Endothelial cell of umbilical vein (primary cell): ENCODE measurements around the gene VPS8. TPM values are rescaled to one million over a fixed set of nuclear protein-coding genes. Genes with fewer than 3 reads are reported as not detected.

Experiments used
- BruUV-seq: library from RNA; stranded (reverse); fragments of 400-500 nt; replicated peaks from 2 replicates; lab custom pipeline; 2021; lab: Mats Ljungman, UMichigan
- CTCF ChIA-PET: fragments of 300-600, 350-600 bp; sonication (Branson Sonifier 250); formaldehyde crosslinking; loops from one replicate; lab custom pipeline; 2021; ENCODE audit warnings: antibody characterized with exemption, inconsistent platforms; lab: Charles Lee
- POLR2A ChIA-PET: fragments of 300-600, 350-600 bp; sonication (Branson Sonifier 250); formaldehyde crosslinking; loops from one replicate; lab custom pipeline; 2021; ENCODE audit warnings: antibody characterized with exemption, inconsistent platforms; lab: Charles Lee
- DNase-seq: peaks from one replicate; pipeline ENCODE4 v3.0.0-alpha.2; 2011; ENCODE audit warnings: low read depth, low spot score
- FAIRE-seq: peaks from 2 replicates; lab custom pipeline; 2011; peaks lifted over from hg19 to GRCh38; lab: Jason Lieb, UNC
- H2AFZ ChIP-seq: 2 replicates; pipeline ENCODE4 v1.6.0; 2012; ENCODE audit warnings: low read depth, low read length, control low read depth, inconsistent platforms
- H3K27ac ChIP-seq: 2 replicates; pipeline ENCODE4 v1.5.1; 2011; ENCODE audit warnings: low read depth, mild to moderate bottlenecking, control low read depth, low read length, moderate library complexity; ENCODE audit not compliant: insufficient read depth
- H3K27me3 ChIP-seq, 2 experiments: 2 replicates each; pipeline versions ENCODE4 v1.6.0 to v1.6.1; 2011; ENCODE audit warnings: low read length in 2 of 2, mixed read lengths in 1 of 2; ENCODE audit not compliant: control insufficient read depth in 2 of 2, insufficient read depth in 2 of 2
- H3K36me3 ChIP-seq, 2 experiments: 2 replicates in 1 of 2; 3 replicates in 1 of 2; pipeline ENCODE4 v1.5.1; 2011; ENCODE audit warnings: low read length in 2 of 2, mild to moderate bottlenecking in 1 of 2, moderate library complexity in 1 of 2; ENCODE audit not compliant: control insufficient read depth in 2 of 2, insufficient read depth in 2 of 2; ENCODE audit errors: extremely low read depth in 1 of 2
- H3K4me1 ChIP-seq: 3 replicates; pipeline ENCODE4 v1.5.1; 2011; ENCODE audit warnings: mild to moderate bottlenecking, low read length; ENCODE audit not compliant: control insufficient read depth, insufficient read depth; ENCODE audit errors: extremely low read depth
- H3K4me2 ChIP-seq: 2 replicates; pipeline ENCODE4 v1.6.1; 2011; ENCODE audit warnings: low read length, control low read depth, mixed read lengths; ENCODE audit not compliant: insufficient read depth
- H3K4me3 ChIP-seq, 3 experiments: fragments of 200-600 bp in 1 of 3; sonication (generic), shearing (Covaris generic) in 1 of 3; replicated peaks in 1 of 3; 2 replicates each; pipeline ENCODE4 v1.5.1; 2011 to 2016; ENCODE audit warnings: control low read depth in 3 of 3, low read length in 3 of 3, mild to moderate bottlenecking in 2 of 3, inconsistent platforms in 1 of 3, low read depth in 1 of 3, moderate library complexity in 1 of 3; ENCODE audit not compliant: insufficient read depth in 1 of 3
- H3K79me2 ChIP-seq: 2 replicates; pipeline ENCODE4 v1.6.0; 2012; ENCODE audit warnings: low read length, inconsistent platforms; ENCODE audit not compliant: control insufficient read depth, insufficient read depth
- H3K9ac ChIP-seq: replicated peaks from 2 replicates; pipeline ENCODE3; 2011; ENCODE audit warnings: low read length, control low read depth; ENCODE audit not compliant: insufficient read depth; ENCODE audit errors: extremely low read depth
- H3K9me1 ChIP-seq: replicated peaks from 3 replicates; pipeline ENCODE4 v1.6.0; 2011; ENCODE audit warnings: mild to moderate bottlenecking, low read length; ENCODE audit not compliant: control insufficient read depth, insufficient read depth; ENCODE audit errors: extremely low read depth
- H3K9me3 ChIP-seq: replicated peaks from 2 replicates; pipeline ENCODE4 v1.5.1; 2012; ENCODE audit warnings: low read length, inconsistent platforms; ENCODE audit not compliant: control insufficient read depth, insufficient read depth
- H4K20me1 ChIP-seq: replicated peaks from 2 replicates; pipeline ENCODE3; 2011; ENCODE audit warnings: mild to moderate bottlenecking, low read length; ENCODE audit not compliant: control insufficient read depth, insufficient read depth; ENCODE audit errors: extremely low read depth
- EZH2 ChIP-seq: IDR thresholded peaks from 2 replicates; pipeline ENCODE4 v1.6.1; 2012; ENCODE audit warnings: borderline replicate concordance, low read depth, mild to moderate bottlenecking, moderate library complexity, low read length, inconsistent platforms; ENCODE audit not compliant: severe bottlenecking
- FOS ChIP-seq: IDR thresholded peaks from 2 replicates; pipeline ENCODE4 v1.6.1; 2011; ENCODE audit warnings: mild to moderate bottlenecking, low read length, moderate library complexity, borderline replicate concordance; ENCODE audit not compliant: insufficient read depth
- GATA2 ChIP-seq: IDR thresholded peaks from 2 replicates; pipeline ENCODE4 v1.7.0; 2011; ENCODE audit warnings: low read depth, mild to moderate bottlenecking, moderate library complexity, mixed read lengths, low read length; ENCODE audit not compliant: insufficient read length, insufficient read depth
- JUN ChIP-seq: IDR thresholded peaks from 2 replicates; pipeline ENCODE4 v1.6.1; 2011; ENCODE audit warnings: borderline replicate concordance, low read depth; ENCODE audit not compliant: insufficient read length, insufficient read depth
- MYC ChIP-seq: IDR thresholded peaks from one replicate; pipeline ENCODE4 v1.6.1; 2011; ENCODE audit warnings: mild to moderate bottlenecking, low read depth, low read length
- POLR2A ChIP-seq: IDR thresholded peaks from 2 replicates; pipeline ENCODE4 v1.6.1; 2012; ENCODE audit warnings: low read depth, mild to moderate bottlenecking, control low read depth, low read length
- POLR2AphosphoS5 ChIP-seq: IDR thresholded peaks from 2 replicates; pipeline ENCODE4 v1.6.1; 2012; ENCODE audit warnings: low read depth, mild to moderate bottlenecking, control low read depth, low read length, moderate library complexity; ENCODE audit not compliant: insufficient read depth
- dilution Hi-C: fragments of 300-500 bp; cut with MboI; formaldehyde crosslinking; loops from one replicate; pipeline ENCODE4 v1.15.0; 2019; ENCODE audit warnings: low sequenced_read_pairs; ENCODE audit not compliant: extremely low pct_ligation_motif_present
- intact Hi-C: fragments of 100-400 bp; cut with micrococcal nuclease; formaldehyde crosslinking; loops from one replicate; pipeline ENCODE4 v1.10.0; 2022
- polyA plus RNA-seq, 4 experiments: library from polyadenylated mRNA; depleted of rRNA in 3 of 4; stranded (reverse) in 3 of 4; unstranded in 1 of 4; fragments of >200 nt; gene quantifications; 2 replicates each; pipeline versions ENCODE4 v1.2.1 to v1.2.3, GENCODE V29; 2011 to 2012; ENCODE audit warnings: missing spikeins in 1 of 4
- total RNA-seq: library from RNA; stranded (reverse); gene quantifications from 2 replicates; pipeline ENCODE4 v1.2.3, GENCODE V29; 2021
- TF ChIP-seq, protein P1 (sequence below): IDR thresholded peaks from 2 replicates; pipeline ENCODE4 v1.6.1; 2011; ENCODE audit not compliant: insufficient read depth, insufficient read length
- TF ChIP-seq, protein P2 (sequence below), 2 donors: IDR thresholded peaks; 1 replicate in 1 of 2; 2 replicates in 1 of 2; pipeline ENCODE4 v1.5.1; 2011; ENCODE audit warnings: low read length in 2 of 2, mild to moderate bottlenecking in 2 of 2, moderate library complexity in 2 of 2, control low read depth in 1 of 2, inconsistent platforms in 1 of 2, low read depth in 1 of 2; ENCODE audit not compliant: insufficient read depth in 1 of 2; ENCODE audit errors: extremely low read depth in 1 of 2

Gene VPS8
- total and polyA plus RNA-seq, 2 donors (not counting 3 experiments of a cell fraction or from before 2014, with no cell fraction given), result 13.7 to 51.6 TPM

DNA sequence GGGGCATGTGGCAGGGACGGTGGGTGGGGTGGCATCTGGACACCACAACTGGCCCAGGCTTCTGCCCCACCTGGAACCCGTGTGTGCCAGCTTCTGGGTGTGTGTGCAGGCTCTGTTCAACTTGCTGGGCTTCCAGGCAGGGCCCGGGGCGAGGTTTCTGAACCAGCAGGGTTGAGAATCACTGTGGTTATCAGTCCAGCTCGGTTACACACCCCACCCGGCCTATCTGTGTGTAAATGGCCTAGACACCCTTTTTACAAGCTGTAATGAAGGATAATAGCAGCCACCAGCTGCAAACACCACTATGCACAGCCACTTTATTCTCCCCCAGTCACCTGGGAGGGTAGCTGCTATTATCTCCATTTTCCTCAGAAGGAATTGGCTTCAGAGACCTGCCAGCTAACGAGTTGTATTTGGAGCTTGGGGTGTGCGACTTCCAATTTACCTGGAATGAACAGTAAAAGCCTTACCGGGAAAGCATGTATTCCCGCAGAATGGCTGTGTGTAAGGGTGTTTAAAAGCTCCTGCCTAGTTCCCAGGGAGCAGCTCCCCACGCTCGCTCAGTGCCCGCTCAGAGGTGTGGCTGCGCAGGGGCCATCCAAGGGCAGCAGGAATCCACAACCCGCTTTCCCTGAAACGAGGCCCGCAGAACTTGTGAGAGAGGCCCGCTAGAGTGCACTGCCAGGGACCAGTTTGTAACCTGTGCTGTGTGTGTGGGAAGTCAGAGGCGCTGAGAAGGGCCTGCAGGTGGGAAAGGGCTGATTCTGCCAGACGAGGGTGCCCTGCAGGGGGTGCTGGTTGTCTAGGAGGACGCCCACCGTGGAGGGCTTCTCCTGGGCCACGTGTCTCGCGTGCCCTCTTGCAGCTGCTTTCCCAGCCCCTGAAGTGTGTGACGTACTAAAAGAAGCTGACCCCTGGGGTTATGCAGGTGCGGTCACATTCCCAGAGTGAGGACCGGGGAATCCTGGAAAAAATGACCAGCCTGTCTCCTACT, 257.4 kb downstream of the VPS8 start:
- Histone ChIP-seq H3K9me3 (no peaks in the 10 kb centered on the region), H2AFZ (no peak overlapping the region), H3K4me2 (no peak overlapping the region), H3K27me3 (no peaks in the 10 kb centered on the region), H3K79me2 (no peaks in the 10 kb centered on the region), H4K20me1 (no peaks in the 10 kb centered on the region), H3K4me3 (no peak overlapping the region), H3K27ac (no peak overlapping the region), H3K9me1 (no peaks in the 10 kb centered on the region), H3K9ac (no peak overlapping the region), H3K36me3 (no peaks in the 10 kb centered on the region), H3K4me1 (no peaks in the 10 kb centered on the region)
- ChIA-PET CTCF (interaction anchor here (1.3 kb wide), 1 partner anchor 36 kb away, joined by 3 read pairs; no protein-coding TSS in a partner anchor), POLR2A (no interaction called here)
- intact Hi-C loops (no loop called here), dilution Hi-C loops (no loop called here)
- TF ChIP-seq FOS, result no peak
- no peak for TF ChIP-seq MYC
- TF ChIP-seq GATA2, result no peak
- no peak for TF ChIP-seq JUN
- TF ChIP-seq POLR2A, result no peak
- TF ChIP-seq, protein P1, sequence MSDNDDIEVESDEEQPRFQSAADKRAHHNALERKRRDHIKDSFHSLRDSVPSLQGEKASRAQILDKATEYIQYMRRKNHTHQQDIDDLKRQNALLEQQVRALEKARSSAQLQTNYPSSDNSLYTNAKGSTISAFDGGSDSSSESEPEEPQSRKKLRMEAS, result no peak
- TF ChIP-seq, protein P2, sequence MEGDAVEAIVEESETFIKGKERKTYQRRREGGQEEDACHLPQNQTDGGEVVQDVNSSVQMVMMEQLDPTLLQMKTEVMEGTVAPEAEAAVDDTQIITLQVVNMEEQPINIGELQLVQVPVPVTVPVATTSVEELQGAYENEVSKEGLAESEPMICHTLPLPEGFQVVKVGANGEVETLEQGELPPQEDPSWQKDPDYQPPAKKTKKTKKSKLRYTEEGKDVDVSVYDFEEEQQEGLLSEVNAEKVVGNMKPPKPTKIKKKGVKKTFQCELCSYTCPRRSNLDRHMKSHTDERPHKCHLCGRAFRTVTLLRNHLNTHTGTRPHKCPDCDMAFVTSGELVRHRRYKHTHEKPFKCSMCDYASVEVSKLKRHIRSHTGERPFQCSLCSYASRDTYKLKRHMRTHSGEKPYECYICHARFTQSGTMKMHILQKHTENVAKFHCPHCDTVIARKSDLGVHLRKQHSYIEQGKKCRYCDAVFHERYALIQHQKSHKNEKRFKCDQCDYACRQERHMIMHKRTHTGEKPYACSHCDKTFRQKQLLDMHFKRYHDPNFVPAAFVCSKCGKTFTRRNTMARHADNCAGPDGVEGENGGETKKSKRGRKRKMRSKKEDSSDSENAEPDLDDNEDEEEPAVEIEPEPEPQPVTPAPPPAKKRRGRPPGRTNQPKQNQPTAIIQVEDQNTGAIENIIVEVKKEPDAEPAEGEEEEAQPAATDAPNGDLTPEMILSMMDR (IDR thresholded peaks at IDR 0.05; ENCODE audit: extremely low read depth in 1 of 2, insufficient read depth in 1 of 2, low read depth in 1 of 2, low read length in 2 of 2), result no peak
- TF ChIP-seq POLR2AphosphoS5, result no peak
- no peak for TF ChIP-seq EZH2
- DNase-seq (no peak), FAIRE-seq (no peak)
- no TSS peak for BruUV-seq
